Prostate gland (tissue), 2 donors: Measurements from ENCODE around the gene CNGA2. TPM values are rescaled to one million over a fixed set of nuclear protein-coding genes. Genes with fewer than 3 reads are reported as not detected.
A peak's percentile ranks its signal among the peaks of the same experiment; 100 is the strongest.

Experiments
- DNase-seq: peaks from one replicate; pipeline ENCODE4 v3.0.0-alpha.2; 2019; ENCODE audit warnings: low spot score
- H3K27ac ChIP-seq, 2 donors: fragments of 200-600 bp; sonication (generic); 2 replicates each; pipeline ENCODE4 v1.5.1; 2017 to 2019
- H3K27me3 ChIP-seq: fragments of 200-600 bp; sonication (generic); replicated peaks from 2 replicates; pipeline ENCODE4 v1.5.1; 2019; ENCODE audit not compliant: insufficient read depth
- H3K36me3 ChIP-seq, 2 donors: fragments of 200-600 bp; sonication (generic); 1 replicate in 1 of 2; 2 replicates in 1 of 2; pipeline versions ENCODE4 v1.5.1 to v1.8.1; 2017 to 2019
- H3K4me1 ChIP-seq: fragments of 200-600 bp; sonication (generic); replicated peaks from 2 replicates; pipeline ENCODE4 v1.5.1; 2019
- H3K4me3 ChIP-seq, 2 donors: fragments of 200-600 bp; sonication (generic); 2 replicates each; pipeline ENCODE4 v1.5.1; 2017 to 2019
- H3K9me3 ChIP-seq: fragments of 200-600 bp; sonication (generic); 2 replicates; pipeline ENCODE4 v1.5.1; 2017
- POLR2A ChIP-seq: fragments of 450-650 bp; IDR thresholded peaks from one replicate; pipeline ENCODE4 v1.6.1; 2016; ENCODE audit warnings: antibody characterized with exemption, mild to moderate bottlenecking
- POLR2AphosphoS5 ChIP-seq: sonication (generic); formaldehyde crosslinking; IDR thresholded peaks from one replicate; pipeline ENCODE4 v1.6.1; 2017; ENCODE audit warnings: antibody characterized with exemption
- WGBS: methylation state at CpG from one replicate; pipeline ENCODE4 v1.1.5; 2018; 5-methylcytosine and 5-hydroxymethylcytosine counted together
- intact Hi-C: fragments of 100-400 bp; cut with DNase I; formaldehyde crosslinking; loops from one replicate; pipeline ENCODE4 v1.14.2; 2022
- total RNA-seq, 2 donors: library from RNA; depleted of rRNA; stranded (reverse); fragments of >200 nt; gene quantifications; one replicate each; pipeline ENCODE4 v1.1.0, GENCODE V29; 2016
- TF ChIP-seq, protein P1 (sequence below), 4 experiments: fragments of 200-600 bp in 2 of 4; fragments of 450-650 bp in 2 of 4; sonication (generic) in 2 of 4; IDR thresholded peaks; 1 replicate in 3 of 4; 2 replicates in 1 of 4; pipeline ENCODE4 v1.5.1; 2016 to 2019; ENCODE audit warnings: antibody characterized with exemption in 4 of 4, mild to moderate bottlenecking in 2 of 4, moderate library complexity in 2 of 4

Gene CNGA2
- total RNA-seq, 2 donors from 2014 or later: 0.80 TPM; not detected in 1

DNA sequence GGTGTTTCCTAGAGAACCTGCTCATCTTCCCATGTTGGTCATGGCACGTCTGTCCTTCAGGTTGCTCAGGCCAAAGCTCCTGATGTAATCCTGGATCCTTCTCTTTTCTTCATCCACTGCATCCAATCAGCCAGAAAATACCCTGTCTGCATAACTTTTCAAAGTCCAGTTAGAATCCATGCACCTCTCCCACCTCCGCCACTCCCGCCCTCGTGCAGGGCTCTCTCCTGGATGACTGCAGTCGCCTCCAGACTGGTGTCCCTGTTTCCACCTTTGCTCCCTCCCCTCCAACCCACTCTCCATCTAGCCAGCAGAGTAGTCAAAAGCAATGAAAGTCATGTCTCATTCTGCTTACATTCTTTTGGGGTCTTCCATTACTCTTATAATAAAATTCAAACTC, 16.0 kb downstream of the CNGA2 start:
- Histone ChIP-seq H3K9me3 (no peaks in the 10 kb centered on the region), H3K4me3 (no peak overlapping the region), H3K27me3 (no peaks in the 10 kb centered on the region), H3K4me1 (no peaks in the 10 kb centered on the region), H3K27ac (no peak overlapping the region), H3K36me3 (no peaks in the 10 kb centered on the region)
- TF ChIP-seq POLR2A (no peak), POLR2AphosphoS5 (no peak)
- TF ChIP-seq, protein P1, sequence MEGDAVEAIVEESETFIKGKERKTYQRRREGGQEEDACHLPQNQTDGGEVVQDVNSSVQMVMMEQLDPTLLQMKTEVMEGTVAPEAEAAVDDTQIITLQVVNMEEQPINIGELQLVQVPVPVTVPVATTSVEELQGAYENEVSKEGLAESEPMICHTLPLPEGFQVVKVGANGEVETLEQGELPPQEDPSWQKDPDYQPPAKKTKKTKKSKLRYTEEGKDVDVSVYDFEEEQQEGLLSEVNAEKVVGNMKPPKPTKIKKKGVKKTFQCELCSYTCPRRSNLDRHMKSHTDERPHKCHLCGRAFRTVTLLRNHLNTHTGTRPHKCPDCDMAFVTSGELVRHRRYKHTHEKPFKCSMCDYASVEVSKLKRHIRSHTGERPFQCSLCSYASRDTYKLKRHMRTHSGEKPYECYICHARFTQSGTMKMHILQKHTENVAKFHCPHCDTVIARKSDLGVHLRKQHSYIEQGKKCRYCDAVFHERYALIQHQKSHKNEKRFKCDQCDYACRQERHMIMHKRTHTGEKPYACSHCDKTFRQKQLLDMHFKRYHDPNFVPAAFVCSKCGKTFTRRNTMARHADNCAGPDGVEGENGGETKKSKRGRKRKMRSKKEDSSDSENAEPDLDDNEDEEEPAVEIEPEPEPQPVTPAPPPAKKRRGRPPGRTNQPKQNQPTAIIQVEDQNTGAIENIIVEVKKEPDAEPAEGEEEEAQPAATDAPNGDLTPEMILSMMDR (IDR thresholded peaks at IDR 0.05): no peak
- DNase-seq: no peak
- 96% methylated on average over 5 of the region's 5 CpGs for WGBS
- intact Hi-C loops: loop anchor here (5.0 kb wide), 1 partner anchor 882 kb away; no protein-coding TSS in a partner anchor

- intact Hi-C loops: loop anchor here (5.0 kb wide), 1 partner anchor 879 kb away; no protein-coding TSS in a partner anchor
- WGBS: 53% methylated on average over 5 of the region's 5 CpGs
- no peaks in the 10 kb centered on the region for H3K27me3 ChIP-seq
- no peak for DNase-seq
- no peaks in the 10 kb centered on the region for H3K36me3 ChIP-seq
- H3K9me3 ChIP-seq: no peaks in the 10 kb centered on the region
- H3K27ac ChIP-seq: no peak overlapping the region
- TF ChIP-seq POLR2AphosphoS5: no peak
- no peak for TF ChIP-seq POLR2A
- TF ChIP-seq, protein P1 (IDR thresholded peaks at IDR 0.05): no peak
- no peaks in the 10 kb centered on the region for H3K4me1 ChIP-seq
- no peak overlapping the region for H3K4me3 ChIP-seq
Measured at GRCh38 chrX:151752847-151753246, 18.3 kb downstream of the CNGA2 start.

- 19% methylated on average over 5 of the region's 22 CpGs for WGBS
- H3K4me1 ChIP-seq: no peaks in the 10 kb centered on the region
Measured at GRCh38 chrX:151753313-151754046, 18.9 kb downstream of the CNGA2 start.

GRCh38 chrX:151754047-151754429, 19.5 kb downstream of the CNGA2 start:
- Histone ChIP-seq H3K9me3 (no peaks in the 10 kb centered on the region), H3K4me1 (no peaks in the 10 kb centered on the region), H3K36me3 (no peaks in the 10 kb centered on the region), H3K27ac (no peak overlapping the region), H3K27me3 (no peaks in the 10 kb centered on the region), H3K4me3 (no peak overlapping the region)
- peak; percentile 10 for DNase-seq
- TF ChIP-seq POLR2A: no peak
- TF ChIP-seq, protein P1 (IDR thresholded peaks at IDR 0.05): no peak
- no peak for TF ChIP-seq POLR2AphosphoS5
- 35% methylated on average over 6 of the region's 6 CpGs for WGBS
- intact Hi-C loops: loop anchor here (5.0 kb wide), 1 partner anchor 878 kb away; no protein-coding TSS in a partner anchor

More at GRCh38 chrX:151753313-151754046, 18.9 kb downstream of the CNGA2 start:
- TF ChIP-seq, protein P1 (IDR thresholded peaks at IDR 0.05): peak; percentile 40 to 84 (median 53)
- no peak for TF ChIP-seq POLR2AphosphoS5
- no peak overlapping the region for H3K27ac ChIP-seq
- peak; percentile 40 for DNase-seq
- H3K9me3 ChIP-seq: no peaks in the 10 kb centered on the region
- H3K4me3 ChIP-seq: no peak overlapping the region
- no peaks in the 10 kb centered on the region for H3K27me3 ChIP-seq
- H3K36me3 ChIP-seq: no peaks in the 10 kb centered on the region
- intact Hi-C loops: loop anchor here (5.0 kb wide), 1 partner anchor 879 kb away; no protein-coding TSS in a partner anchor
